HepG2 (cell line): ENCODE data around the gene PSMB8. TPM values are rescaled to one million over a fixed set of nuclear protein-coding genes. Genes with fewer than 3 reads are reported as not detected.

Source experiments
- BCL6 ChIP-seq: IDR thresholded peaks from 2 replicates; pipeline ENCODE4 v1.6.1; 2016; ENCODE audit warnings: missing genetic modification reagents, missing compliant biosample characterization
- BRD4 ChIP-seq: sonication (generic); formaldehyde crosslinking; IDR thresholded peaks from 2 replicates; pipeline ENCODE4 v1.4.0; 2020; ENCODE audit warnings: missing genetic modification reagents
- CCDC6 ChIP-seq: sonication (generic); formaldehyde crosslinking; IDR thresholded peaks from 2 replicates; pipeline ENCODE4 v1.8.1; 2022; ENCODE audit warnings: mild to moderate bottlenecking, missing genetic modification reagents, moderate library complexity
- CHD2 ChIP-seq: IDR thresholded peaks from 2 replicates; pipeline ENCODE4 v1.6.1; 2011; ENCODE audit warnings: low read depth, low read length, improper control_type of control experiment
- CHD4 ChIP-seq: fragments of 200-600 bp; sonication (generic); IDR thresholded peaks from 2 replicates; pipeline ENCODE4 v1.7.0; 2017; ENCODE audit warnings: mild to moderate bottlenecking, low read length, borderline replicate concordance
- FLYWCH1 ChIP-seq: sonication (generic); formaldehyde crosslinking; IDR thresholded peaks from 2 replicates; pipeline ENCODE4 v1.8.1; 2023; ENCODE audit warnings: mild to moderate bottlenecking, missing genetic modification reagents
- HDAC1 ChIP-seq: sonication (generic); formaldehyde crosslinking; IDR thresholded peaks from 2 replicates; pipeline ENCODE4 v1.5.1; 2020; ENCODE audit warnings: mild to moderate bottlenecking, missing genetic modification reagents
- NAIF1 ChIP-seq: sonication (generic); formaldehyde crosslinking; IDR thresholded peaks from 2 replicates; pipeline ENCODE4 v1.5.0; 2020; ENCODE audit warnings: mild to moderate bottlenecking, missing genetic modification reagents, borderline replicate concordance
- NR2F1 ChIP-seq, 2 experiments: fragments of 450-650 bp in 1 of 2; formaldehyde crosslinking in 1 of 2; IDR thresholded peaks; 2 replicates each; pipeline versions ENCODE4 v1.5.0 to v1.6.1; 2016 to 2020; ENCODE audit warnings: mild to moderate bottlenecking in 1 of 2, missing compliant biosample characterization in 1 of 2, missing genetic modification reagents in 1 of 2, moderate library complexity in 1 of 2
- RELA ChIP-seq: sonication (generic); formaldehyde crosslinking; IDR thresholded peaks from 2 replicates; pipeline ENCODE4 v1.4.0; 2020; ENCODE audit warnings: missing genetic modification reagents
- RFXANK ChIP-seq: IDR thresholded peaks from 2 replicates; pipeline ENCODE4 v1.6.1; 2016
- SOX5 ChIP-seq: IDR thresholded peaks from 2 replicates; pipeline ENCODE4 v1.6.1; 2016; ENCODE audit warnings: borderline replicate concordance
- SUZ12 ChIP-seq: fragments of 150-350 bp; IDR thresholded peaks from 2 replicates; pipeline ENCODE4 v1.6.1; 2014; ENCODE audit warnings: low read depth, low read length
- THYN1 ChIP-seq: sonication (generic); formaldehyde crosslinking; IDR thresholded peaks from 2 replicates; pipeline ENCODE4 v1.8.1; 2023; ENCODE audit warnings: low read depth, mild to moderate bottlenecking, moderate library complexity, missing genetic modification reagents, borderline replicate concordance
- U2AF1 ChIP-seq: fragments of 200-400 bp; formaldehyde crosslinking; optimal IDR thresholded peaks from 2 replicates; pipeline ENCODE3; 2017; ENCODE audit warnings: mild to moderate bottlenecking, low read depth, low read length
- ZMYM4 ChIP-seq: sonication (generic); formaldehyde crosslinking; IDR thresholded peaks from 2 replicates; pipeline ENCODE4 v1.8.1; 2023; ENCODE audit warnings: mild to moderate bottlenecking, missing genetic modification reagents
- ZNF274 ChIP-seq: sonication (generic); formaldehyde crosslinking; IDR thresholded peaks from 2 replicates; pipeline ENCODE4 v1.5.1; 2020; ENCODE audit warnings: mild to moderate bottlenecking, missing genetic modification reagents
- ZNF563 ChIP-seq: sonication (generic); formaldehyde crosslinking; IDR thresholded peaks from 2 replicates; pipeline ENCODE4 v1.8.0; 2022; ENCODE audit warnings: mild to moderate bottlenecking, moderate library complexity, missing genetic modification reagents
- ZSCAN31 ChIP-seq: sonication (generic); formaldehyde crosslinking; IDR thresholded peaks from 2 replicates; pipeline ENCODE4 v1.5.0; 2020; ENCODE audit warnings: low read depth, mild to moderate bottlenecking, missing genetic modification reagents
- polyA plus RNA-seq, 8 experiments: library from polyadenylated mRNA; depleted of rRNA in 3 of 8; stranded (reverse) in 7 of 8; unstranded in 1 of 8; fragments of >200 nt; fragmentation: Illumina TruSeq in 4 of 8; extraction: Trizol in 4 of 8; gene quantifications; 2 replicates each; pipeline versions ENCODE4 v1.2.1 to v1.2.3, GENCODE V29; 2011 to 2016; ENCODE audit warnings: low read depth in 4 of 8, missing spikeins in 1 of 8, mixed read lengths in 1 of 8; ENCODE audit not compliant: insufficient read depth in 1 of 8
- total RNA-seq, 5 experiments: library from RNA; depleted of rRNA; stranded (reverse); fragments of >200 nt; fragmentation: Illumina TruSeq; extraction: Trizol; gene quantifications; 2 replicates each; pipeline ENCODE4 v1.2.3, GENCODE V29; 2016; ENCODE audit warnings: low read depth in 1 of 5
- TF ChIP-seq, protein P1 (sequence below): sonication (generic); formaldehyde crosslinking; IDR thresholded peaks from 2 replicates; pipeline ENCODE4 v1.5.0; 2020; ENCODE audit warnings: missing genetic modification reagents
- TF ChIP-seq, protein P2 (sequence below): IDR thresholded peaks from 2 replicates; pipeline ENCODE4 v1.6.1; 2016; ENCODE audit warnings: missing compliant biosample characterization, missing genetic modification reagents, borderline replicate concordance
- TF ChIP-seq, protein P3 (sequence below): conservative IDR thresholded peaks from 2 replicates; pipeline ENCODE4 v1.6.1; 2018; ENCODE audit warnings: missing genetic modification reagents
- TF ChIP-seq, protein P4 (sequence below): sonication (generic); formaldehyde crosslinking; IDR thresholded peaks from 2 replicates; pipeline ENCODE4 v1.8.1; 2023; ENCODE audit warnings: missing genetic modification reagents, mild to moderate bottlenecking, borderline replicate concordance
- TF ChIP-seq, protein P5 (sequence below): sonication (generic); formaldehyde crosslinking; IDR thresholded peaks from 2 replicates; pipeline ENCODE4 v1.4.0; 2020; ENCODE audit warnings: missing genetic modification reagents

PSMB8 gene
- total and polyA plus RNA-seq, 2 of the 13 experiments (the other 11 are each of a cell fraction or from before 2014, with no cell fraction given): 30.7 to 64.7 TPM

DNA sequence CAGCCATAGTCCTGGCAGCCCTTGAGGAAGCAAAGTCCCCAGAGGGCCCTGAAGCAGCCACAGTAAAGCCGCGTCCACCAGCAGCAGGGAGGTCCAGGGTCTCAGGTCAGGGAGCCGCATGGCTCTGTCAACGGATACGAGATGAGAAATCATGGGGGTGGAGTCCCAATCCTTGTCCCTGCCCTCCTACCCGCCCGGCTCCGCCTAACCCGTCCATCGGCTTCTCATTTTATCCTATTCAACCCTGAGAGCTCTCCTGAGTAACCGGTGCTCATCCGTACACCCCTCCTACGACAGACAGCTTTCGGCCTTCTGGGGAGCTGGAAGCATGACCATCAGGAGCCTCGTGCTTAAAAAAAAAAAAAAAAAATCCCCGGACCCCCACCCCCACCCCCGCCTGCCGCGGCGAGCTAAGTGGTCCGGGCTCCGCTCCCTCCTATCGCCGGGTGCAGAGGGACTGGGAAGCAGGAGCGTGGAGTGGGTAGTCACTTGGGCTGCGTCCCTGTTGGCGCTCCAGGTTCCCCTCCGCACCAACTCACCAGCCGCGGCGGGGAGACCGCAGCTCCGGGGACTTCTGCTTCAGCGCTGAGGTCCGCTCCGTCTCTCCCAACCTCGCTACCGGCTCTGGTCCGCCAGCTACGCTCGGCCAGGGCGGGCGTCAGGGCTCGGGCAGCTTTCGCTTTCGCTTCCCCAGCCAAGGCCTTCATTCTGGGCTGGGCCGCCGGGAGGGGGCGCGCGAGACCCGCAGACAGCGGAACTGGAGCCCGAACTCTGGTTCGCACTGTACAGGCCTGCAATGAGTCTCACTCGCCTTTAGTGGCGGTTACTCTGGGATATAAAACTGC lies 5.5 kb downstream of the PSMB8 start, which contains the start of gene TAP2 (continued):
- TF ChIP-seq U2AF1: peak; percentile 96
- TF ChIP-seq FLYWCH1: no peak
- TF ChIP-seq ZNF563 (CRISPR knock-in tag): peak; percentile 67; the same call in 1 of the 2 replicates
- TF ChIP-seq, protein P1, sequence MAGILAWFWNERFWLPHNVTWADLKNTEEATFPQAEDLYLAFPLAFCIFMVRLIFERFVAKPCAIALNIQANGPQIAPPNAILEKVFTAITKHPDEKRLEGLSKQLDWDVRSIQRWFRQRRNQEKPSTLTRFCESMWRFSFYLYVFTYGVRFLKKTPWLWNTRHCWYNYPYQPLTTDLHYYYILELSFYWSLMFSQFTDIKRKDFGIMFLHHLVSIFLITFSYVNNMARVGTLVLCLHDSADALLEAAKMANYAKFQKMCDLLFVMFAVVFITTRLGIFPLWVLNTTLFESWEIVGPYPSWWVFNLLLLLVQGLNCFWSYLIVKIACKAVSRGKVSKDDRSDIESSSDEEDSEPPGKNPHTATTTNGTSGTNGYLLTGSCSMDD (CRISPR knock-in tag): no peak
- TF ChIP-seq BCL6: peak; percentile 45; the same call in 1 of the 2 replicates
- TF ChIP-seq THYN1: no peak
- TF ChIP-seq NR2F1 (CRISPR knock-in tag; IDR thresholded peaks at IDR 0.05): no peak
- TF ChIP-seq NAIF1 (CRISPR knock-in tag): no peak
- peak; percentile 62 for TF ChIP-seq SOX5 (CRISPR knock-in tag)
- no peak for TF ChIP-seq SUZ12
- TF ChIP-seq HDAC1 (CRISPR knock-in tag): peak; percentile 82
- TF ChIP-seq, protein P2, sequence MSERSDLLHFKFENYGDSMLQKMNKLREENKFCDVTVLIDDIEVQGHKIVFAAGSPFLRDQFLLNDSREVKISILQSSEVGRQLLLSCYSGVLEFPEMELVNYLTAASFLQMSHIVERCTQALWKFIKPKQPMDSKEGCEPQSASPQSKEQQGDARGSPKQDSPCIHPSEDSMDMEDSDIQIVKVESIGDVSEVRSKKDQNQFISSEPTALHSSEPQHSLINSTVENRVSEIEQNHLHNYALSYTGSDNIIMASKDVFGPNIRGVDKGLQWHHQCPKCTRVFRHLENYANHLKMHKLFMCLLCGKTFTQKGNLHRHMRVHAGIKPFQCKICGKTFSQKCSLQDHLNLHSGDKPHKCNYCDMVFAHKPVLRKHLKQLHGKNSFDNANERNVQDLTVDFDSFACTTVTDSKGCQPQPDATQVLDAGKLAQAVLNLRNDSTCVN (CRISPR knock-in tag): no peak; the same call in 1 of the 2 replicates
- peak; percentile 64 for TF ChIP-seq ZNF274 (CRISPR knock-in tag)
- TF ChIP-seq RFXANK: peak; percentile 98
- TF ChIP-seq CHD2: no peak
- TF ChIP-seq, protein P3, sequence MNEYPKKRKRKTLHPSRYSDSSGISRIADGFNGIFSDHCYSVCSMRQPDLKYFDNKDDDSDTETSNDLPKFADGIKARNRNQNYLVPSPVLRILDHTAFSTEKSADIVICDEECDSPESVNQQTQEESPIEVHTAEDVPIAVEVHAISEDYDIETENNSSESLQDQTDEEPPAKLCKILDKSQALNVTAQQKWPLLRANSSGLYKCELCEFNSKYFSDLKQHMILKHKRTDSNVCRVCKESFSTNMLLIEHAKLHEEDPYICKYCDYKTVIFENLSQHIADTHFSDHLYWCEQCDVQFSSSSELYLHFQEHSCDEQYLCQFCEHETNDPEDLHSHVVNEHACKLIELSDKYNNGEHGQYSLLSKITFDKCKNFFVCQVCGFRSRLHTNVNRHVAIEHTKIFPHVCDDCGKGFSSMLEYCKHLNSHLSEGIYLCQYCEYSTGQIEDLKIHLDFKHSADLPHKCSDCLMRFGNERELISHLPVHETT (CRISPR knock-in tag): 0 out of 2 replicates have a peak, but pooled peaks have one; percentile 60
- TF ChIP-seq CHD4: no peak
- TF ChIP-seq CCDC6: no peak; the same call in 1 of the 2 replicates
- 0 out of 2 replicates have a peak, but pooled peaks have one; percentile 68 for TF ChIP-seq RELA
- peak; percentile 64; the same call in 1 of the 2 replicates for TF ChIP-seq BRD4 (CRISPR knock-in tag)
- TF ChIP-seq, protein P4, sequence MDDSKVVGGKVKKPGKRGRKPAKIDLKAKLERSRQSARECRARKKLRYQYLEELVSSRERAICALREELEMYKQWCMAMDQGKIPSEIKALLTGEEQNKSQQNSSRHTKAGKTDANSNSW: no peak
- TF ChIP-seq, protein P5, sequence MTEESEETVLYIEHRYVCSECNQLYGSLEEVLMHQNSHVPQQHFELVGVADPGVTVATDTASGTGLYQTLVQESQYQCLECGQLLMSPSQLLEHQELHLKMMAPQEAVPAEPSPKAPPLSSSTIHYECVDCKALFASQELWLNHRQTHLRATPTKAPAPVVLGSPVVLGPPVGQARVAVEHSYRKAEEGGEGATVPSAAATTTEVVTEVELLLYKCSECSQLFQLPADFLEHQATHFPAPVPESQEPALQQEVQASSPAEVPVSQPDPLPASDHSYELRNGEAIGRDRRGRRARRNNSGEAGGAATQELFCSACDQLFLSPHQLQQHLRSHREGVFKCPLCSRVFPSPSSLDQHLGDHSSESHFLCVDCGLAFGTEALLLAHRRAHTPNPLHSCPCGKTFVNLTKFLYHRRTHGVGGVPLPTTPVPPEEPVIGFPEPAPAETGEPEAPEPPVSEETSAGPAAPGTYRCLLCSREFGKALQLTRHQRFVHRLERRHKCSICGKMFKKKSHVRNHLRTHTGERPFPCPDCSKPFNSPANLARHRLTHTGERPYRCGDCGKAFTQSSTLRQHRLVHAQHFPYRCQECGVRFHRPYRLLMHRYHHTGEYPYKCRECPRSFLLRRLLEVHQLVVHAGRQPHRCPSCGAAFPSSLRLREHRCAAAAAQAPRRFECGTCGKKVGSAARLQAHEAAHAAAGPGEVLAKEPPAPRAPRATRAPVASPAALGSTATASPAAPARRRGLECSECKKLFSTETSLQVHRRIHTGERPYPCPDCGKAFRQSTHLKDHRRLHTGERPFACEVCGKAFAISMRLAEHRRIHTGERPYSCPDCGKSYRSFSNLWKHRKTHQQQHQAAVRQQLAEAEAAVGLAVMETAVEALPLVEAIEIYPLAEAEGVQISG (CRISPR knock-in tag): peak; percentile 87
- TF ChIP-seq ZSCAN31 (CRISPR knock-in tag): peak; percentile 73; the same call in 1 of the 2 replicates
- TF ChIP-seq ZMYM4 (CRISPR knock-in tag): peak; percentile 50
